GM18861 (cell line): ENCODE data around the gene OR10G6.
"Not testable (repeated sequence)": the region's sequence is repeated elsewhere in the genome, so short reads cannot be mapped to it uniquely, and the experiment has no call there.

Experiments used
- ATAC-seq: cut with Tn5 transposase; IDR thresholded peaks from one replicate; pipeline ENCODE4 v1.9.1; 2021; ENCODE audit not compliant: unreplicated experiment

OR10G6 gene

GRCh38 chr11:123995119-123995518, at the start of gene OR10G6:
Gene OR10G6, minus strand, starts transcription at chr11:123995161. Its CDS starts 0 bp downstream, at chr11:123995161.
- ATAC-seq: no peak

GRCh38 chr11:124043420-124043819, 48.5 kb upstream of the OR10G6 start:
- no peak for ATAC-seq

DNA sequence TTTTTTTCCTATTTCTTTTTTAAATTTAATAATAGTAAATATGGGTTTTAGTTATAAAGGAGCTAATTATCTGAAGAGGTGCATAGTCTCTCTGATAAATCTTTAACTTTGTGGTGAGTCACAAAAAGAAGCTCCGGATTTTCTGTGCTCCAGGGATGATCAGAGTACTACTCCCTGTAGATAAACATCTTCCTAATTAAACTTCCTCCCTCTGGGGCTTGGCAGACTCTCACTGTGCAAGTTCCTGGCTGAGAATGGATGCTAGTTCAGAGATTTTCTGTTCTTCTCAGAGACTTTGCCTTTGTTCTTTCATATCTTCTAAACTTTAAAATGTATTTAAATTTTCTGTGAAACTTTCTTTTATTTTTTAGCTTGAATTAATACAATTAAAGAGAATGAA, 46.3 kb upstream of the OR10G6 start, which contains the start of gene OR10G7:
Gene OR10G7 (minus strand): TSS at position 72 of the 400 bp plus-strand sequence. CDS start 2,324 bp downstream, outside the sequence.
- no peak for ATAC-seq

DNA sequence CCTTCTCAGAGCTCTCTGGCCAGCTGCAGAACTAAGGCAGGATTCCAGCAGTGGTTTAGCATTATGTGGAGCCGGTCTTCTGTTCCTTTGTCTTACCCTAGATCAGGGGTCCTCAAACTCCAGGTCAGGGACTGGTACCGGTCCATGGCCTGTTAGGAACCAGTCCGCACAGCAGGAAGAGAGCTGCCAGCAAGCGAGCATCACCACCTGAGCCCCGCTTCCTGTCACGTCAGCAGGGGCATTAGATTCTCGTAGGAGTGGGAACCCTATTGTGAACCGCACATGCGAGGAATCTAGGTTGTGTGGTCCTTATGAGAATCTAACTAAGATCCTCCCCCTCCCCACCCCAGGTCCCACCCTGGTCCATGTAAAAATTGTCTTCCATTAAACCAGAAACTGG, 44.6 kb upstream of the OR10G6 start:
- ATAC-seq: no peak

DNA sequence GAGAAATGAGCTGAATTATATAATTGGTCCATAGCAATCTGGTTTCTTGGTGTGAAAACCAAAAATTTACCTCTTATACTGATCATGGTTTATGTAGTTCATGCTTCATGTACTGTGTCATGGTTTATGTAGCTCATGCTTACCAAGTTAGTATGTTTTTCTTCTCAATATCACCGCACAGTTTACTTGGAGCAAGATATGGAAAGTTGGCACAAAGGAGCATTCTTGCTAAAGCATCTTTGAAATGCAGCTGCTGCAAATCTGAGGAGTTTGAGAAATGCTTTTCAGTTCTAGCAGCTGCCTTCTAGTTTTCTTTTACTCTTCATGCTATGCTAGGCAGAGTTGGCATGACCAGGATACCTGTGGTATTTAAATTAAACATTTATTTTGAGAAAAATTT, 41.7 kb upstream of the OR10G6 start:
- no peak for ATAC-seq

- ATAC-seq: no peak
Measured at GRCh38 chr11:124026498-124026897, 31.5 kb upstream of the OR10G6 start, which contains the start of gene OR10G8. Gene OR10G8, plus strand, starts transcription at chr11:124026798. Its CDS starts 2,825 bp downstream, at chr11:124029623.

GRCh38 chr11:124015837-124016236, 20.9 kb upstream of the OR10G6 start:
- not testable (repeated sequence) for ATAC-seq

- ATAC-seq: no peak
Measured at GRCh38 chr11:124012697-124013096, 17.7 kb upstream of the OR10G6 start, which contains the start of gene OR10G4. Gene OR10G4, plus strand, starts transcription at chr11:124012997. Its CDS starts 2,578 bp downstream, at chr11:124015575.

GRCh38 chr11:123979311-123979710, 15.7 kb downstream of the OR10G6 start:
- no peak for ATAC-seq

DNA sequence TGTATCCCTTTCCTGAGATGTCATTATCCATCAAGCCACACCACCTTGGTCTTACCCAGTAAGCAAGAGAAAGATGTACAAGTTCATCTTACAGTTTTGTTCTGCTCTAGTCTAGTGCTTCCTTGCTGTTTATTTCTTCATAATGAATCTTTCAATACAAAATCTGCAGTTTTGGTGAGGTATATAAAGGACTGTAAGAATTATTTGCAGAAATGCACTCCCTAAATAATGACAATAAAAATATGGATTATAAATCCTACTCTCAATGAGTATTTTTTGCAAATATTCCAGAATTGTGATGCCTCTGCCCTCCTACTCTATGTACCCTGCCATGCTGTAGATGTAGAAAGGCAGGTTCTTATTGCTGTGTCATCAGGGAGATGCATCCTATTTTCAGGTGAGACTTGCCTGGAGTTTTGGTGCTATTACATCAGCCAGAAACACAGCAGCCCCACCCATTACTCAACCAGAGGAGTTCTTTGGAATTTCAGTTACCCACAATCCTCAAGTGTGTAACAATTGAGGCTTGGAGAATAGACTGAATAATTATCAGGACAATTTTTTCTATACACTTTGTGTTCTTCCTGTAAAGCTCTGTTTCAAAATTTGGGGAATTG, 17.1 kb downstream of the OR10G6 start, which contains the start of gene OR10S1:
Gene OR10S1 (minus strand): TSS at position 51 of the 617 bp plus-strand sequence. CDS start 117 bp downstream, outside the sequence.
- ATAC-seq: no peak

DNA sequence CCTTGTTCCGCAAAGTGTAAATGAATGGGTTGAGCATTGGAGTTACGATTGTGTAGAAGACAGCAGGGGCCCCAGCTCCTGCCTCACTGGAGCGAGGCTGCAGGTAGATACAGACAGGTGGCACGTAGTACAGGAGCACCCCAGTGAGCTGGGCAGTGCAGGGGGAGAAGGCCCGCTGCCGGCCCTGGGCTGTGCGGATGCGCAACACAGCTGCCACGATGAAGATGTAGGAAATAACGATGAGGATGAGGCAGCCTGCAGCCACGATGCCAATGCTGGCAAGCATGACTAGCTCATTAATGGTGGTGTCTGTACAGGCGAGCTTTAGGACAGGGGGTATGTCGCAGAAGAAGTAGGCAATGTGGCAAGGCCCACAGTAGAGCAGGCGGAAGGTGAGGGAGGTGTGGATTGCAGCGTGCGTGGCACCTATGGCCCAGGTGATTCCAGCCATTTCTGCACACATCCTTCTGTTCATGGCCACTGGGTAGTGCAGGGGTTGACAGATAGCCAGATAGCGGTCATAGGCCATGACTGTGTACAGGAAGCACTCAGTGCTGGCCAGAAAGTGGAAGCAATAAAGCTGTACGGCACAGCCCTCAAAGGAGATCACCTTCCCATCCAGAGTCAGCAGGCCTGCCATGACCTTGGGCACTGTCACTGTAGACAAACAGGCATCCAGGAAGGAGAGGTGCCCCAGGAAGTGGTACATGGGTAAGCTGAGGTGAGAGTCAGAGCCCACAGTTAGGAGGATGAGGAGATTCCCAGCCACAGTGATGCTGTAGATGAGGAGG, 18.0 kb downstream of the OR10G6 start:
- ATAC-seq: no peak

DNA sequence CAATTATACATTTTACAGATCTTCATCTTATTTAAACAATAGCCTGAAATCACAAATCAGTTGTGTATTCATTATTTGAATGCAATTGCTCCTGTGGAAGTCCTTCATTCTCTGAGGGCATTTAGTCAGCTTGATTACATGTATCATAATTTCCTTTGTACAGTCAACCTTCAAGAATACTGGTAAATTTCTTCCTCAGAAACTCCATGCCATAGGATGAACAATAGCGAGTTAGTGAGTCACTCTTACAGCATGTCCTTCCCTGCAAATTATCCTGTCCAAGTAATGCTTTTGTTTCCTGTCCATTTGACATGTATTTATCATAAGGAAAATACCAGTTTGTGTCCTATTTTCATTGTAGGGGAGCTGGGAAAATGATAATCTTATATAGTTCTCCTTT, 21.1 kb downstream of the OR10G6 start:
- ATAC-seq: no peak

- ATAC-seq: no peak
Measured at GRCh38 chr11:123956752-123957151, 38.2 kb downstream of the OR10G6 start.

DNA sequence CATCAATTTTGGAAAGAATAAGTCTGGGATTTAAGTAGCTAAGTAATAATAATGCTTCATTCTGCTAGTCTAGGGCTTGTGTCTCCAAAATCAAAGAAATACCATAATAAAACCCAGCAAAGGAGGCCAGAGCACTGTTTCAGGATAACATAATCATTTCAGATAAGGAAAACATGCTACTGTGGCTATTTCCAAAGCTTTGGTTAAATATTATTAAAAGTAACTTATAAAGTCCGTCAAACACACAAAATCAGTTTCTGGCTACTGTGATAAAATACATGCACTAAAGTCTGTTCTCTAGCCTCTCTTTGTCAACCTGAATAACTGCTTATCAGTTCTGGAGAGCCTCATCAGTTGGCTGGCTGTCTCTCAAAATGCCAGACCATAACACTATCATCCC, 49.8 kb downstream of the OR10G6 start:
- no peak for ATAC-seq
